MM.1S (cell line): ENCODE data around the gene SERTM1.

ENCODE experiments used
- CTCF ChIP-seq: fragments of 300-600 bp; sonication (generic); IDR thresholded peaks from 2 replicates; pipeline ENCODE4 v1.5.1; 2016; ENCODE audit warnings: antibody characterized with exemption, low read length, mixed read lengths
- EZH2 ChIP-seq: fragments of 300-600 bp; sonication (generic); optimal IDR thresholded peaks from 2 replicates; pipeline ENCODE3; 2017; ENCODE audit warnings: low read depth, mild to moderate bottlenecking, antibody characterized with exemption, low read length, mixed read lengths

- no peak for TF ChIP-seq CTCF
- TF ChIP-seq EZH2 = no peak
These were observed 8.2 kb downstream of the SERTM1 start for GRCh38 chr13:36681894-36682624.
